ENCODE data around the gene MRGPRE. TPM values are rescaled to one million over a fixed set of nuclear protein-coding genes. Genes with fewer than 3 reads are reported as not detected.

The MRGPRE gene
- total RNA-seq, 1 experiment from 2014 or later: not detected

DNA sequence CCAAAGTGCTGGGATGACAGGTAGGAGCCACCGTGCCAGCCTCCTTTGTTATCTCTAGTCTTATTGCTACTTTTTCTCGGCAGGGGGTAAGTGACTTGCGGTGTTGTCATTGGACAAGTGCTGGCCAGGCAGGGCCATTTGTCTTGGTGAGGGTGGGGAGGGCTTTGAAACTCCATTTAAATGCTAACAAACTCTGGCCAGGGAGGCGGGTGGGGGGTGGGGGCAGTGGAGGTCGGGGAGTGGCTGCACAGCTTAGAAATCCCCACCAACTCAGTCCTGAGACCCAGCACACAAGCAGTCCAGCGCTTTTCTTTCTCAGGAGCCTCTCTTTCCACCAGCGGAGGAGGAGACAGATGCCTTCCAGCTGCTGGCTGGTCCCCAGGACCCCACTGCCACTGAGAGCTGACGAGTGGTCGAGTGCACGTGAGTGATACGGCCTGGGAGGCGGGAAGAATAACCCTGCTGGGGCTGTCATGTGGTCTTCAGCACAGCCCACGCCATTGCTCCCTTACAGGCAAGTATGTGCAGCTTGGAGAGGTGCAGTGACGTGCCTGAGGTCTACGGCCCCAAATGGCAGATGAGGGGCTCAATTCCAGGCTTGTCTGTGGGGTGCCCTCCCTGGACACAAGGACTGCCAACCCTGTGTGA is 42.9 kb downstream of the MRGPRE start:
- no peak overlapping the region for H3K9ac ChIP-seq (ENCODE audit: extremely low read depth, insufficient read length, low read length)
- H4K91ac ChIP-seq (ENCODE audit: insufficient read length, low read depth, low read length): no peak overlapping the region
- H2BK15ac ChIP-seq (ENCODE audit: low read depth, low read length): no peak overlapping the region
- H3K27ac ChIP-seq (ENCODE audit: insufficient read length, low read depth, low read length): no peak overlapping the region
- no peak for TF ChIP-seq CTCF (conservative IDR thresholded peaks at IDR 0.05)
- no peaks in the 10 kb centered on the region for H3K79me1 ChIP-seq (ENCODE audit: insufficient read depth, low read depth, low read length, poor library complexity, severe bottlenecking)
- H2BK120ac ChIP-seq (ENCODE audit: low read depth, low read length, poor library complexity, severe bottlenecking): no peak overlapping the region
- peak; percentile 78 for DNase-seq
- Mint-ChIP-seq H3K27me3 (ENCODE audit: low read depth) (peaks cover 12% of the 10 kb centered on the region), H3K9me3 (peaks cover 0 to 3% of the 10 kb centered on the region in 2 experiments; a peak in 2 of 5 replicates), H3K27ac (peak overlapping the region in 2 of 3 experiments; percentile 58 to 86; a peak in 4 of 7 replicates), H3K4me1 (peaks cover 43 to 54% of the 10 kb centered on the region in 2 experiments), H3K36me3 (ENCODE audit: insufficient read depth in 1 of 3, low read depth in 3 of 3) (no peaks in the 10 kb centered on the region; a peak in 1 of 7 replicates), H3K4me3 (peak overlapping the region; percentile 50 to 52; a peak in 3 of 5 replicates)
- no peaks in the 10 kb centered on the region for H3K27me3 ChIP-seq (ENCODE audit: insufficient read depth, low read length)
- H3K4ac ChIP-seq (ENCODE audit: low read depth, low read length): no peak overlapping the region
- H2BK20ac ChIP-seq (ENCODE audit: low read depth, low read length, poor library complexity, severe bottlenecking): no peak overlapping the region
- H3K18ac ChIP-seq (ENCODE audit: insufficient read length, low read depth, low read length): no peak overlapping the region
- peak overlapping the region; percentile 35 for H3K4me2 ChIP-seq (ENCODE audit: insufficient read depth, insufficient read length, low read length)
- no peak overlapping the region for H2AK5ac ChIP-seq (ENCODE audit: insufficient read length, low read length)
- no peak overlapping the region for H4K5ac ChIP-seq (ENCODE audit: insufficient read length, low read depth, low read length)
- no peak overlapping the region for H2BK5ac ChIP-seq (ENCODE audit: insufficient read length, low read length)
- H3K23ac ChIP-seq (ENCODE audit: insufficient read length, low read depth, low read length): no peak overlapping the region
- no peak overlapping the region for H3K56ac ChIP-seq (ENCODE audit: insufficient read length, low read depth, low read length)
- WGBS (ENCODE audit: extremely low coverage, insufficient read length, low lambda C conversion rate): no CpG with 5 or more reads among the region's 15 CpGs
- H4K20me1 ChIP-seq (ENCODE audit: control insufficient read depth, insufficient read depth, insufficient read length): no peaks in the 10 kb centered on the region
- H3K4me1 ChIP-seq (ENCODE audit: insufficient read depth, low read length): peaks cover 6% of the 10 kb centered on the region; the same call in 1 of the 2 replicates
- H2AFZ ChIP-seq (ENCODE audit: low read length): no peak overlapping the region
- H3K14ac ChIP-seq (ENCODE audit: insufficient read depth, low read length): no peak overlapping the region
- H2BK12ac ChIP-seq (ENCODE audit: insufficient read length, low read depth, low read length): no peak overlapping the region
- no peaks in the 10 kb centered on the region for H3K23me2 ChIP-seq (ENCODE audit: insufficient read length, low read depth, low read length, poor library complexity, severe bottlenecking)
- H3T11ph ChIP-seq (ENCODE audit: low read length): no peak overlapping the region
- H3K9me3 ChIP-seq (ENCODE audit: control insufficient read depth, low read depth, low read length): no peaks in the 10 kb centered on the region
- H3K79me2 ChIP-seq (ENCODE audit: insufficient read depth, low read length): no peaks in the 10 kb centered on the region
- H4K8ac ChIP-seq (replicated peaks; ENCODE audit: insufficient read length, low read depth, low read length): no peak overlapping the region
